H7 (cell line): ENCODE data around the gene MED23. TPM values are rescaled to one million over a fixed set of nuclear protein-coding genes. Genes with fewer than 3 reads are reported as not detected.

ENCODE experiments used
- DNase-seq: peaks from one replicate; pipeline ENCODE4 v3.0.0; 2012
- H3K27me3 ChIP-seq: 2 replicates; pipeline ENCODE4 v1.6.0; 2011; ENCODE audit warnings: mild to moderate bottlenecking, low read length; ENCODE audit not compliant: control insufficient read depth, insufficient read depth
- H3K36me3 ChIP-seq: replicated peaks from 2 replicates; pipeline ENCODE4 v1.5.1; 2011; ENCODE audit warnings: low read length; ENCODE audit not compliant: control insufficient read depth, insufficient read depth
- H3K4me3 ChIP-seq: 2 replicates; pipeline ENCODE4 v1.5.1; 2011; ENCODE audit warnings: low read depth, mild to moderate bottlenecking, control low read depth, low read length, moderate library complexity; ENCODE audit not compliant: insufficient read depth
- total RNA-seq: library from RNA; depleted of rRNA; stranded (reverse); fragments of >200 nt; shearing (Covaris generic); gene quantifications from 2 replicates; pipeline ENCODE4 v1.2.3, GENCODE V29; 2014

MED23 gene
- total RNA-seq, 1 experiment from 2014 or later, result 15.8 TPM

DNA sequence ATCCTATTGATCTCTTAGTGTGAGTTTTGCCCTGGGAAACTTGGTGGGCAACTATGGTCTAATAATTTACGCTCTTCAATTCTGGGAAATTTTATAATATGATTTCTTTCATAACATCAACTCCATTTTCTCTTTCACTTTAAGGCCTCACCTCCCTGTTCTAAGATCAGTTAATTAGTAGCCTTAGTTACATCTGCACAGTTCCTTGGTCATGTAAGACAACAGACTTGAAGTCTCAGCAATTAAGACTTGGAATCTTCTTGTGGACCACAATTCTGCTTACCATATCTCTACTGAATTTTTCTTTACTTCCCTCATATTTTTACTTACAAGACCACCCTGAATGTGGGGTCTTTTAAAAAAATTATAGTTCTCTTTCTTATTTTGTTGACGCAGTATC lies 17.8 kb upstream of the MED23 start:
- Histone ChIP-seq H3K27me3 (no peaks in the 10 kb centered on the region; the same call in 1 of the 2 replicates), H3K36me3 (no peaks in the 10 kb centered on the region), H3K4me3 (no peak overlapping the region)
- no peak for DNase-seq

- Histone ChIP-seq H3K4me3 (no peak overlapping the region), H3K27me3 (no peaks in the 10 kb centered on the region; the same call in 1 of the 2 replicates), H3K36me3 (no peaks in the 10 kb centered on the region)
- DNase-seq, result no peak
Observed at GRCh38 chr6:131644921-131645320, 16.9 kb upstream of the MED23 start.

GRCh38 chr6:131643855-131644460 lies 15.9 kb upstream of the MED23 start:
- Histone ChIP-seq H3K27me3 (no peaks in the 10 kb centered on the region; the same call in 1 of the 2 replicates), H3K4me3 (no peak overlapping the region), H3K36me3 (no peaks in the 10 kb centered on the region)
- DNase-seq, result no peak

GRCh38 chr6:131642987-131643611 lies 15.1 kb upstream of the MED23 start:
- DNase-seq, result no peak
- Histone ChIP-seq H3K4me3 (no peak overlapping the region), H3K27me3 (no peaks in the 10 kb centered on the region; the same call in 1 of the 2 replicates), H3K36me3 (no peaks in the 10 kb centered on the region)

GRCh38 chr6:131642565-131642964 lies 14.5 kb upstream of the MED23 start:
- Histone ChIP-seq H3K36me3 (no peaks in the 10 kb centered on the region), H3K4me3 (no peak overlapping the region), H3K27me3 (no peaks in the 10 kb centered on the region; the same call in 1 of the 2 replicates)
- no peak for DNase-seq

GRCh38 chr6:131641554-131641953 lies 13.5 kb upstream of the MED23 start:
- no peaks in the 10 kb centered on the region; the same call in 1 of the 2 replicates for H3K27me3 ChIP-seq
- DNase-seq, result no peak
- H3K36me3 ChIP-seq, result no peaks in the 10 kb centered on the region
- no peak overlapping the region for H3K4me3 ChIP-seq

DNA sequence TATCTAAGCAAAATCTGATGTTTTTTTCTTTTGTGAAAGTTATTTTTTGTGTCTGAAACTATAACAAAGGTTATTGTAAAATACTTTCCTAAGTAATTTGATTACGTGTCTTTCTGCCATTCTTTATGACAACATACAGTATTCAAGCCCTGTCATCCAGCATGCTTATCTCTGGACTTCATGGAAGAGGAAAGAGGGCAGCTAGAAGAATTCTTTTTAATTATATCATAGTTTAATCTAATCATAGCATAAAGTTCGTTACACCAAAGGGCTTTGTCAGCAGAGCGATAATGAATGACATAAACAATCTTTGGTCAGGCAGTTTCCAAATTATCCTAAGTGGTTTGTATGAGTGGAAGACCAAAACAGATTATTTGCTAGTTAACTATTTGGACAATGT lies 12.5 kb upstream of the MED23 start:
- H3K27me3 ChIP-seq, result no peaks in the 10 kb centered on the region; the same call in 1 of the 2 replicates
- no peaks in the 10 kb centered on the region for H3K36me3 ChIP-seq
- H3K4me3 ChIP-seq, result no peak overlapping the region
- no peak for DNase-seq

DNA sequence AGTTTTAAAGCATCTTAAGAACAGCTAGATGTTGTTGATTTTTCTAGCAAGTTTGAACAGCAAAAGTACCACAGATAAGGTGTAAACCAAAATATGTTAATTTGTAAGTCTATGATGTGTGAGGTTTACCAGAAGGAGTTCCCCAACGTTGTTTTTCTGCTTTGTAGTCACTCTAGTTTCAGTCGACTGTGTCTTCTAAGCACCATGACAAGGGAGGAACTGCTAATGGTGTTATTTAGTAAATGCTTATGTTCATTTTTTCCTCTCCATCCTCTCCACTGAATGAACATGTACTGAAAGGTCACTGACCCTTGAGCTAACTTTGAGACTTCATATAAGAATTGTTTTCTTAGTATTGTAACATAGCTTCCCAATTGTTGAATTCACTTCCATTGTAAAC lies 12.1 kb upstream of the MED23 start:
- no peaks in the 10 kb centered on the region; the same call in 1 of the 2 replicates for H3K27me3 ChIP-seq
- DNase-seq, result no peak
- H3K4me3 ChIP-seq, result no peak overlapping the region

GRCh38 chr6:131638013-131638412 lies 10.0 kb upstream of the MED23 start:
- no peak for DNase-seq
- no peaks in the 10 kb centered on the region for H3K36me3 ChIP-seq
- no peaks in the 10 kb centered on the region; the same call in 1 of the 2 replicates for H3K27me3 ChIP-seq
- no peak overlapping the region for H3K4me3 ChIP-seq

More for the DNA sequence above, 12.1 kb upstream of the MED23 start:
- no peaks in the 10 kb centered on the region for H3K36me3 ChIP-seq

DNA sequence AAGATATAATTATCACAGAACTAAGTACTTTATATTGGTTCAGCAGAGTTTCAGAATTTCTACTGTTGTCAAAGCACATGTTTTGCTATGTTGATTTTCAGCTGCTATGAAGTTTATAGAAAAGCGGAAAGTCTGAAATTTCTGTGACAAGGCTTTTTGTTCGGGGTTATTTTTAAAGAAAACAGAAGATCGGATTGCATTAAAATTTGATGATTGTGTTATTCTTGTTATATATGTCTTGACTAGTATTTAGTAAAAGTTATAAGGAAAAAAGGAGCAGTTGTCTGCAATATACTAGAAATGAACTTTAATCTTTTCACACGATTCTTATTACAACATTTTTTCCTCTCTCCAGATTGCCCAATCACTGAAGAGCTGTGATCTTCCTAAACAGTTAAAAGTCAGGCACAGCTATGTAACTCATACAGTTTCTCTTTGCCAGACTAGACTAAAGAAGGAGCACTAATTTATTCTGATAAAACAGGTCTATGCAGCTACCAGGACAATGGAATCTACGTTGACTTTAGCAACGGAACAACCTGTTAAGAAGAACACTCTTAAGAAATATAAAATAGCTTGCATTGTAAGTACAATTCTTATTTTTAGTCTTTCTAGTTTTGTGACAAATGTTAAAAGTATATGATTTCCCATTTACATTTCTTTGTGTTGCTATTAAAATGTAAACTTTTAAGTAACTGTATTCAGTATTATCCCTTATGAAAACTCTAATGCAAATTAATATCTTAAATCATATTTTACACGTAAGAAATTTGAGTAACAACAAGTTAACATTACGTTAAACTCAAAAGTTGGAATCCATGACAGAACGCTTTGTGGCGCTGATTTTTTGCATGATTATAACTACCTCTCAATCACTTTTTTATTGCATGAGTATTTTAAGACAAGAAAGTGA lies 9.1 kb upstream of the MED23 start, which contains the start of gene ENPP3:
Gene ENPP3, plus strand, starts transcription at position 423 of the 913 bp plus-strand sequence. Its CDS starts 83 bp downstream, at position 506.
- H3K27me3 ChIP-seq, result no peaks in the 10 kb centered on the region; the same call in 1 of the 2 replicates
- no peaks in the 10 kb centered on the region for H3K36me3 ChIP-seq
- no peak for DNase-seq
- no peak within 1 kb of the TSS for H3K4me3 ChIP-seq

DNA sequence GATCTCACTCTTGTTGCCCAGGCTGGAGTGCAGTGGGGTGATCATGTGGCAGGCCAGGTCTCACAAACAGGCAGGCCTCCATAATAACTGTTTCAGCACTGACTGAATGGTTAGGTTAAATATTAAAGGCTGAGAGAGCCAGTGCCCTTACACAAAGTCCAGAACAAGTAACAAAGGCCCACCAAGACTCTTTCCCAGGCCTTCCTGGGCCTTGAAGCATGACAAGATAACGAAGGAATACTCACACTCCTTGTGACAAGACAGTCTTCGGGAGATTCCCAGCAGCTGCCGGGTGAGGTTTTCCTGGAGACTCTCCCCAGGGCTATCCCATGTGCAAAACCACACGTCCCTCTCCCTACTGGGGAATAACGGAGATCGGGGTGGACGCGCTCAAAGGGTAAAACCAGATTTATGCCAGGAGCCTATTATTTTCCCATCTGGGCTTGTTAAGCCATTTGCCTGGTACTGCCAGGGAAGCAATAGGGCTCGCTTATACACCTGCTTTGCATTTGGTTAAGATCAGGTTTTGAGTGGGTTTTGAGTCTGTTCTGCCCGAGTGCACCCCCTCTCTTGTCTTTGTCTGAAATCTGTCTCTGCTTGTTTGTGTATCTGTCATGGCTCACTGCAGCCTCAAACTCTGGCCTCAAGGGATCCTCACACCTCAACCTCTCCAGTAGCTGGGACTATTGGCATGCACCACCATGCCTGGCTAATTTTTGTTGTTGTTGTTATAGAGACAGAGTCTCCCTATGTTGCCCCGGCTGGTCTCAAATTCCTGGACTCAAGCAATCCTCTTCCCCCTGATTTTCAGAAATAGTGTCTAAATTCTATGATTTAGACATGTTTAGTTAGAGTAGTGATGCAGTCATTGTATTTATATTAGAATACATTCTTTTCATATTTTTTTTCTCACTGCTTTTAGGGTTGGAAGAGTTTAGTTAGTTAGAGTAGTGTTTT lies 7.6 kb upstream of the MED23 start:
- H3K27me3 ChIP-seq, result no peaks in the 10 kb centered on the region; the same call in 1 of the 2 replicates
- no peak overlapping the region for H3K4me3 ChIP-seq
- H3K36me3 ChIP-seq, result no peaks in the 10 kb centered on the region
- DNase-seq, result no peak

DNA sequence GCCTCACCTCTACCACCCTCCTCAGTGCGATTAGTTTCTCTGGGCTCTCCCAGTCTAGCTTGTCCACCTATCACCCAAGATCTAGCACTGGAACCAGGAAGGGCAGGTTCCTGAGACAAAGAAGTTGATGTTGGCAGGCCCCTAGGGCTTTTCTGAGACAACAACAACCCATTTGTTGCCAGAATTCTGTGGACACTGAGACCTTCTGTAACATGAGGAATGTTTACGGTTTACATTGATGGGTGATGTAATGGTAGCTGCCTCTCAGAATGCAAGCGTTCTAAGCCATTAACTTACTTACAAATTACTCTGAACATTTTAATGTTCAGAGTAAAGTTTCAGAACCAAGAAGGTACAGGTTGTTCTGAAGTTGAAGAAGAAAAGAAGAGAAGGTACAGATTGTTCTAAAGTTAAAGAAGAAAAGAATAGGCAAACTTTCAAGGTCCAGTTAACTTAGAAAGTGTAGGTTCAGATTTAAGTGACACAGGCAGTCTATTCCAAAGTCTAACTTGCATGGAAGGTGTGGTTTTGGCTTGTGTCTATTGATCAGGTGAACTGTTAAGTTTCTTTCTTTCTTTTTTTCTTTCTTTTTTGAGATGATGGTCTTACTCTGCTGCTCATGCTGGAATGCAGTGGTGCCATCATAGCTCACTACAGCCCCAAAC lies 3.7 kb upstream of the MED23 start:
- no peaks in the 10 kb centered on the region for H3K27me3 ChIP-seq
- H3K4me3 ChIP-seq, result no peak overlapping the region
- no peaks in the 10 kb centered on the region for H3K36me3 ChIP-seq
- DNase-seq, result no peak

DNA sequence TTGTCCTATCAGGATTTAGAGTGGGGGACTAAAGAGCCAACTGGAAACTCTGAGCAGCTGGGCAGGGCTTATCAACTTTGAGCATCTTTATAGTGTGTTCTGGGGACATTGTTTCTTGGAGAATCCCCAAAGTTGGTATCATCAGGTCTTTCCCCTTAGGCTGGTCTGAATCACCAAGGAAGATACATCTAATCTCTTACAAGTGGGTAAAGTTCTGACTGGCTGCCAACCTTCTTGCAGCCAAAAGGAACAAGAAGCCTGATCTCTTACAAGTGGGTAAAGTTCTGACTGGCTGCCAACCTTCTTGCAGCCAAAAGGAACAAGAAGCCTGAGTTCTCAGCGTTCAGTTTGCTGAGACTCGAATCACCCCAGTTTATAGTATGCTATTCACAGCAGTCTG lies 1.6 kb upstream of the MED23 start:
- DNase-seq, result no peak
- no peaks in the 10 kb centered on the region for H3K36me3 ChIP-seq
- no peak overlapping the region for H3K4me3 ChIP-seq
- no peaks in the 10 kb centered on the region for H3K27me3 ChIP-seq
